Measurements from ENCODE around the gene ANKS1A. TPM values are rescaled to one million over a fixed set of nuclear protein-coding genes. Genes with fewer than 3 reads are reported as not detected.
A peak's percentile ranks its signal among the peaks of the same experiment; 100 is the strongest.

ANKS1A gene
- total RNA-seq, 3 donors from 2014 or later (not counting 1 experiment from before 2014, with no cell fraction given) = 10.4 to 11.5 (median 10.9) TPM

DNA sequence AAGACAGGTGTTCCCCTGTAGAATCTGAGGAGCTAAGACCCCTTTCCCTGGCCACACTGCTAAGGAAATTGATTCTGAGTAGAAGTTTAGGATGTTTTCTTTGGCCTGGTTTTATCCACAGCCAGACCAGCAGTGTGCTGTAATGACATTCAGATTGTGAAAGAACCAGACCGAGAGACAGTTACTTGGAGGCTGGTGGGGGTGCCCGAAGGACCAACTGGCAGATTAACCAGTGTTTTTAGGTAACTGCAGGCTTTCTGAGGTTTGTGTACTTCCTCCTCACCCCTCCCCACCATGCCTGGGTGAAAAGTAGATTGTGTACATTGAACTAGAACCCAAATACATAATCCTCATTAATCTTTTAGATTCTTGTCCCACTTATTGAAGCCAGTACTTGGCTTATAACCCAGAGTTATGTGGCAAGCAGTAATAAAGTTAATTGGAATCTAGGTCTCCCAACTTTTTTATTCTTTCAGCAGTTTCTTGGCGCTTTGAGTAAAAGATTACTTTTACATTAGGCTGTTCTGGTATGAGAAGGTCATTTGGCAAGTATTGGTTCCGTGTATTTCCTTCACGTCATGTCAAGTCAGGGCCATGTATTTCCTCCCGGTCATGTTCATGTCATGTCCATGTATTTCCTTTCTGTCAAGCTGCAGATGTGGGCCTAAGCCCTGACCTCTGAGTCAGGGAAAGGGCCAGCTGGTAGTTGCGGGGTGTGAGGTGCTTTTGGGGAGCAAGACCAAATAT lies 158.4 kb downstream of the ANKS1A start:
- TF ChIP-seq, protein P1, sequence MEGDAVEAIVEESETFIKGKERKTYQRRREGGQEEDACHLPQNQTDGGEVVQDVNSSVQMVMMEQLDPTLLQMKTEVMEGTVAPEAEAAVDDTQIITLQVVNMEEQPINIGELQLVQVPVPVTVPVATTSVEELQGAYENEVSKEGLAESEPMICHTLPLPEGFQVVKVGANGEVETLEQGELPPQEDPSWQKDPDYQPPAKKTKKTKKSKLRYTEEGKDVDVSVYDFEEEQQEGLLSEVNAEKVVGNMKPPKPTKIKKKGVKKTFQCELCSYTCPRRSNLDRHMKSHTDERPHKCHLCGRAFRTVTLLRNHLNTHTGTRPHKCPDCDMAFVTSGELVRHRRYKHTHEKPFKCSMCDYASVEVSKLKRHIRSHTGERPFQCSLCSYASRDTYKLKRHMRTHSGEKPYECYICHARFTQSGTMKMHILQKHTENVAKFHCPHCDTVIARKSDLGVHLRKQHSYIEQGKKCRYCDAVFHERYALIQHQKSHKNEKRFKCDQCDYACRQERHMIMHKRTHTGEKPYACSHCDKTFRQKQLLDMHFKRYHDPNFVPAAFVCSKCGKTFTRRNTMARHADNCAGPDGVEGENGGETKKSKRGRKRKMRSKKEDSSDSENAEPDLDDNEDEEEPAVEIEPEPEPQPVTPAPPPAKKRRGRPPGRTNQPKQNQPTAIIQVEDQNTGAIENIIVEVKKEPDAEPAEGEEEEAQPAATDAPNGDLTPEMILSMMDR (IDR thresholded peaks at IDR 0.05) = no peak
- peak in 1 of 3 donors; percentile 22 for ATAC-seq
- H3K4me3 Mint-ChIP-seq = no peak overlapping the region

DNA sequence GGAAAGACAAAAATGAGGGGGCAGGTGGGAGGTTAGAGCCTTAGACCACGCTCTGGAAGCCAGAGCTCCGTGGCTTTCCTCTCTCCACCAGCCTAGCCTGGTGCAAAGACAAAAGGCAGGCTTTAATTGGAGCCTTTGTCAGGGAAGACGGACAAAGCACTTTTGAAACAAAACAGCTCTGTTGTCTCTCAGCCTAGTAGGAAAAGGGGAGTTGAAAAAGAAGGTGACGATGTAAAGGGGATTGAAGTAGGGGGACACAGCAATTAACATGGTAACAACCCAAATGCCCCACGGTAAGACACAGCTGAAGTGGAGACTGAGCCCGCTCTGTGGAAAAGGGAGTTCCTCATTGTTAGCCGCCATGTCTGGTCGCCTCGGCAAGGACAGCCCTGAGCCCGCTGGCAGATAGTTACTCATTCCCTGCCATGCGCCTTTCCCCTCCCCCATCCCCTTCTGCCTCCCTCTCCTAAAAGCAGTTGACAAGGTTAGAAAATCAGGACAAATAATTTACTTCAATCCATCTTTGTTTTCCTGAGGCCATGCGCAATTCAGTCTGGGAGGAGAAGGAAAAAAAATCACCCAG lies 159.1 kb downstream of the ANKS1A start:
- Mint-ChIP-seq H3K4me1 (peaks cover 16 to 18% of the 10 kb centered on the region in 2 donors), H3K36me3 (no peaks in the 10 kb centered on the region), H3K4me3 (no peak overlapping the region), H3K27me3 (ENCODE audit: low read depth in 2 of 2) (no peaks in the 10 kb centered on the region), H3K9me3 (no peaks in the 10 kb centered on the region), H3K27ac (no peak overlapping the region)
- TF ChIP-seq, protein P1 (IDR thresholded peaks at IDR 0.05) = no peak
- no peak for ATAC-seq
- Histone ChIP-seq H3K9me3 (ENCODE audit: control insufficient read depth, insufficient read depth, low read length) (no peaks in the 10 kb centered on the region), H3K4me1 (ENCODE audit: control insufficient read depth, insufficient read depth, low read length) (peaks cover 12% of the 10 kb centered on the region), H3K27me3 (ENCODE audit: control insufficient read depth, insufficient read depth, low read length) (no peaks in the 10 kb centered on the region), H3K4me3 (ENCODE audit: low read length) (no peak overlapping the region), H3K36me3 (ENCODE audit: control insufficient read depth, insufficient read depth, low read length) (no peaks in the 10 kb centered on the region), H3K27ac (ENCODE audit: low read length) (no peak overlapping the region)
- intact Hi-C loops (cut with micrococcal nuclease) = no loop called here
- no peak for DNase-seq
- 82% methylated on average over 12 of the region's 12 CpGs for WGBS (ENCODE audit: insufficient coverage)

More for the DNA sequence above, 158.4 kb downstream of the ANKS1A start:
- H3K27me3 Mint-ChIP-seq (ENCODE audit: low read depth in 2 of 2) = no peaks in the 10 kb centered on the region
- Histone ChIP-seq H3K36me3 (ENCODE audit: control insufficient read depth, insufficient read depth, low read length) (no peaks in the 10 kb centered on the region), H3K4me3 (ENCODE audit: low read length) (no peak overlapping the region), H3K27ac (ENCODE audit: low read length) (no peak overlapping the region), H3K9me3 (ENCODE audit: control insufficient read depth, insufficient read depth, low read length) (no peaks in the 10 kb centered on the region), H3K27me3 (ENCODE audit: control insufficient read depth, insufficient read depth, low read length) (no peaks in the 10 kb centered on the region), H3K4me1 (ENCODE audit: control insufficient read depth, insufficient read depth, low read length) (peaks cover 12% of the 10 kb centered on the region)
- intact Hi-C loops (cut with micrococcal nuclease) = no loop called here
- no peaks in the 10 kb centered on the region for H3K9me3 Mint-ChIP-seq
- H3K36me3 Mint-ChIP-seq = no peaks in the 10 kb centered on the region
- DNase-seq = no peak
- 52% methylated on average over 7 of the region's 7 CpGs for WGBS (ENCODE audit: insufficient coverage)
- no peak overlapping the region for H3K27ac Mint-ChIP-seq
- H3K4me1 Mint-ChIP-seq = peaks cover 16 to 18% of the 10 kb centered on the region in 2 donors

DNA sequence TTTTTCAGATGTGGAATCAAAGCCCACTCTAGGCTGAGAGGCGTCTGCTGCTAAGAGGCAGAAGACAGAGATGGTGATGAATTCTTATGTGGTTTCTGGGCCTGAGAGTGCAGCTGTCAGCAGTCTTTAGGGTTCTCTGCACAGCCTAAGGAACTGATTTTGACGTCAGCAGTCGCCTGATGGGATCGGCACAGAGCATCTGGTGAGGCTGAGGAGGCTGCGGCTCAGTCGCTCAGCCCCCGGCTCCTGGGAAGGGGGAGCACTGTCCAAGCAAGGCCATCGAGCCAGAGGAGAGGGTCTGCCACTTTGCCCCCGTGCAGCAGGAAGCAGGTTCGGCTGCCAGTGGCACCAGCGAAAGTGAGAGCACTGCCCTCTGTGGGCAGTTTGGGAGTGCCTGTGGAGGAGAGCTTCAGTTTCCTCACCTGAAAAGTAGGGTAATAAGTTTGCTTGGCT lies 159.6 kb downstream of the ANKS1A start:
- Mint-ChIP-seq H3K27ac (no peak overlapping the region), H3K27me3 (ENCODE audit: low read depth in 2 of 2) (no peaks in the 10 kb centered on the region), H3K9me3 (no peaks in the 10 kb centered on the region), H3K4me1 (peaks cover 16 to 18% of the 10 kb centered on the region in 2 donors), H3K4me3 (no peak overlapping the region), H3K36me3 (no peaks in the 10 kb centered on the region)
- Histone ChIP-seq H3K36me3 (ENCODE audit: control insufficient read depth, insufficient read depth, low read length) (no peaks in the 10 kb centered on the region), H3K27ac (ENCODE audit: low read length) (no peak overlapping the region), H3K27me3 (ENCODE audit: control insufficient read depth, insufficient read depth, low read length) (no peaks in the 10 kb centered on the region), H3K4me1 (ENCODE audit: control insufficient read depth, insufficient read depth, low read length) (peaks cover 12% of the 10 kb centered on the region), H3K4me3 (ENCODE audit: low read length) (no peak overlapping the region), H3K9me3 (ENCODE audit: control insufficient read depth, insufficient read depth, low read length) (no peaks in the 10 kb centered on the region)
- TF ChIP-seq, protein P1 (IDR thresholded peaks at IDR 0.05) = no peak
- peak in 1 of 2 donors; percentile 47 for DNase-seq
- WGBS (ENCODE audit: insufficient coverage) = 30% methylated on average over 11 of the region's 11 CpGs
- intact Hi-C loops (cut with micrococcal nuclease) = no loop called here
- ATAC-seq = peak; percentile 42 to 75 (median 60)

Measured in natural killer cell (primary cell).